Body of pancreas (tissue), 4 donors: ENCODE data around the gene NRF1. TPM values are rescaled to one million over a fixed set of nuclear protein-coding genes. Genes with fewer than 3 reads are reported as not detected.
A peak's percentile ranks its signal among the peaks of the same experiment; 100 is the strongest.
"Not testable (repeated sequence)": the region's sequence is repeated elsewhere in the genome, so short reads cannot be mapped to it uniquely, and the experiment has no call there.

Experiments
- ATAC-seq: fragments of 150-250 bp; one replicate; pipeline ENCODE4 v1.9.1; 2016
- DNase-seq, 4 donors: peaks; one replicate each; pipeline ENCODE4 v3.0.0-alpha.2; 2019
- H3K27ac ChIP-seq, 4 donors: fragments of 200-600 bp; sonication (generic); 1 replicate in 3 of 4; 2 replicates in 1 of 4; pipeline versions ENCODE4 v1.5.1 to v1.6.1; 2016 to 2019; ENCODE audit warnings: mild to moderate bottlenecking in 1 of 4, mixed read lengths in 1 of 4, moderate library complexity in 1 of 4
- H3K27me3 ChIP-seq, 2 donors: fragments of 200-600 bp; sonication (generic); one replicate each; pipeline ENCODE4 v1.6.0; 2016; ENCODE audit warnings: mild to moderate bottlenecking in 1 of 2
- H3K36me3 ChIP-seq, 2 donors: fragments of 200-600 bp; sonication (generic); replicated peaks in 1 of 2; 2 replicates each; pipeline ENCODE4 v1.5.1; 2016; ENCODE audit warnings: low read depth in 2 of 2; ENCODE audit not compliant: insufficient read depth in 1 of 2
- H3K4me1 ChIP-seq: fragments of 200-600 bp; sonication (generic); one replicate; pipeline ENCODE4 v1.6.0; 2016
- H3K4me3 ChIP-seq, 2 donors: fragments of 200-600 bp; sonication (generic); 1 replicate in 1 of 2; 2 replicates in 1 of 2; pipeline ENCODE4 v1.5.1; 2016 to 2019
- H3K9me3 ChIP-seq, 3 donors: fragments of 200-600 bp; sonication (generic); 1 replicate in 2 of 3; 2 replicates in 1 of 3; pipeline ENCODE4 v1.5.1; 2016
- CTCF ChIP-seq, 7 experiments: fragments of 450-650 bp in 4 of 7; fragments of 200-600 bp in 3 of 7; sonication (generic) in 3 of 7; IDR thresholded peaks; one replicate each; pipeline ENCODE4 v1.5.1; 2016 to 2019; ENCODE audit warnings: antibody characterized with exemption in 7 of 7
- POLR2A ChIP-seq, 3 donors: fragments of 450-650 bp; IDR thresholded peaks; one replicate each; pipeline ENCODE4 v1.6.1; 2016; ENCODE audit warnings: antibody characterized with exemption in 3 of 3, mild to moderate bottlenecking in 2 of 3
- WGBS, 2 donors: methylation state at CpG; one replicate each; pipeline ENCODE4 v1.1.5; 2017; 5-methylcytosine and 5-hydroxymethylcytosine counted together
- intact Hi-C: fragments of 100-400 bp; cut with DNase I; formaldehyde crosslinking; loops from one replicate; pipeline ENCODE4 v1.15.1; 2023
- total RNA-seq, 2 donors: library from RNA; depleted of rRNA; stranded (reverse); fragments of >200 nt; gene quantifications; one replicate each; pipeline ENCODE4 v1.1.0, GENCODE V29; 2016

NRF1 gene
- 10 to 100 TPM; 10.1 to 11.9 TPM for total RNA-seq

- Histone ChIP-seq H3K4me3 (peak within 1 kb of the TSS; percentile 49 to 57), H3K36me3 (no peaks in the 10 kb centered on the region), H3K27me3 (no peaks in the 10 kb centered on the region), H3K4me1 (peaks cover 31% of the 10 kb centered on the region), H3K27ac (peak within 1 kb of the TSS; percentile 72 to 92 (median 85)), H3K9me3 (no peaks in the 10 kb centered on the region)
- ATAC-seq (peak; percentile 94), DNase-seq (peak; percentile 91 to 93 (median 92))
- peak in 6 of 7 experiments; percentile 16 to 64 (median 28) for TF ChIP-seq CTCF (IDR thresholded peaks at IDR 0.05)
- peak; percentile 64 to 80 (median 74) for TF ChIP-seq POLR2A (IDR thresholded peaks at IDR 0.05)
- intact Hi-C loops: no loop called here
- 0 to 1% methylated on average over 7 to 38 of the region's 98 CpGs for WGBS, 2 donors
These were observed at the start of gene NRF1 for GRCh38 chr7:129611246-129612111. Gene NRF1 (plus strand): TSS chr7:129611720. CDS start chr7:129657352, 45,632 bp downstream.

DNA sequence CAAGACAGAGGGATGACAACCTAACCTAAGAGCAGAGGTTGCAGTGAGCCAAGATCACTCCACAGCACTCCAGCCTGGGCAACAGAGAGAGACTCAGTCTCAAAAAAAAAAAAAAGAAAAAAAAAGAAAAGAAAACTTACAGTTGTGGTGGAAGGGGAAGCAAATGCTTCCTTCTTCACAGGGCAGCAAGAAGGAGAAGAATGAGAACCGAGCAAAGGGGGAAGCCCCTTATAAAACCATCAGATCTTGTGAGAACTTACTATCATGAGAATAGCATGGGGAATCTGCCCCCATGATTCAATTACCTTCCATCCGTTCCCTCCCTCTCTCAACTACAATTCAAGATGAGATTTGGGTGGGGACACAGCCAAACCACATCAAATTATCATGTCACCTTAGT is 45.2 kb upstream of the NRF1 start:
- ATAC-seq, intact Hi-C loops, H3K27me3 ChIP-seq, H3K4me1 ChIP-seq, H3K27ac ChIP-seq, H3K36me3 ChIP-seq, H3K4me3 ChIP-seq, H3K9me3 ChIP-seq: not testable (repeated sequence)
- DNase-seq: peak in 1 of 4 donors; percentile 5
- 37 to 47% methylated on average over 2 of the region's 2 CpGs for WGBS, 2 donors

DNA sequence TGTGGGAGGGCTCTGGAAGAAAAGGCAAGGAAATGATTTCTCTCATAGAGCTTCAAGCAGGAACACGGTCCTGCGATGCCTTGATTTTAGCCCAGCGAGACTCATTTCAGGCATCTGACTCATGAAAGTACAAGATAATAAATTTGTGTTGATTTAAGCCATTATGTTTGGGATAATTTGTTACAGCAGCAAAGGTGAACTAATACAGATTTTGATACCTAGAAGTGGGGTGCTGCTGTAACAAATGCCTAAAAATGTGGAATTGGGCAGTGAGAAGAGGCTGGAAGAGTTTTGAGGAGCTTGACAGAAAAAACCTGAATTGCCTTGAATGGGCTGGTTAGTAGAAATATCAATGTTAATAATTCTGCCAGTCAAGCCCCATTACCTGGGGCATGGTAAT is 44.1 kb upstream of the NRF1 start:
- DNase-seq: no peak
- H3K4me3 ChIP-seq: no peak overlapping the region
- no peaks in the 10 kb centered on the region for H3K9me3 ChIP-seq
- intact Hi-C loops: no loop called here
- H3K27me3 ChIP-seq: no peaks in the 10 kb centered on the region
- H3K36me3 ChIP-seq: no peaks in the 10 kb centered on the region
- 90 to 96% methylated on average over 3 of the region's 3 CpGs for WGBS, 2 donors
- TF ChIP-seq POLR2A (IDR thresholded peaks at IDR 0.05): no peak
- TF ChIP-seq CTCF (IDR thresholded peaks at IDR 0.05): no peak
- H3K27ac ChIP-seq: no peak overlapping the region
- no peak for ATAC-seq
- no peaks in the 10 kb centered on the region for H3K4me1 ChIP-seq

GRCh38 chr7:129568240-129568639 is 43.3 kb upstream of the NRF1 start:
- DNase-seq (no peak), ATAC-seq (no peak)
- Histone ChIP-seq H3K9me3 (no peaks in the 10 kb centered on the region), H3K27me3 (no peaks in the 10 kb centered on the region), H3K4me1 (no peaks in the 10 kb centered on the region), H3K36me3 (no peaks in the 10 kb centered on the region), H3K27ac (no peak overlapping the region), H3K4me3 (no peak overlapping the region)
- no peak for TF ChIP-seq POLR2A (IDR thresholded peaks at IDR 0.05)
- TF ChIP-seq CTCF (IDR thresholded peaks at IDR 0.05): no peak
- intact Hi-C loops: no loop called here
- 68 to 100% methylated on average over 1 of the region's 1 CpG for WGBS, 2 donors

DNA sequence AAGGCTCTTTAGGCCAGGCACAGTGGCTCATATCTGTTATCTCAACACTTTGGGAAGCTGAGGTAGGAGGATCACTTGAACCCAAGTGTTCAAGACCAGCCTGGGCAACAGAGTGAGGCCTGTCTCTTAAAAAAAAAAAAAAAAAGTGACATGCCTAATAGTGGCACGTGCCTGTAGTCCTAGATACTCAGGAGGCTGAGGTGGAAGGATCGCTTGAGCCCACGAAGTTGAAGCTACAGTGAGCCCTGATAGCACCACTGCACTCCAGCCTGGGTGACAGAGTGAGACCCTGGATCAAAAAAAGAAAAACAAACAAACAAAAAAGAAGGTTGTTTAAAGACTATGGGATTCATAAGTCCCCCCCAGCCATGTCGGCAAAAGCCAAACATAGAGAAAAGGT is 42.2 kb upstream of the NRF1 start:
- no peaks in the 10 kb centered on the region for H3K9me3 ChIP-seq
- H3K36me3 ChIP-seq: no peaks in the 10 kb centered on the region
- WGBS, 2 donors: 63 to 69% methylated on average over 4 of the region's 4 CpGs
- DNase-seq: no peak
- intact Hi-C loops: no loop called here
- H3K4me3 ChIP-seq: no peak overlapping the region
- TF ChIP-seq POLR2A (IDR thresholded peaks at IDR 0.05) (no peak), CTCF (IDR thresholded peaks at IDR 0.05) (no peak)
- no peaks in the 10 kb centered on the region for H3K27me3 ChIP-seq
- no peak for ATAC-seq
- no peaks in the 10 kb centered on the region for H3K4me1 ChIP-seq
- H3K27ac ChIP-seq: no peak overlapping the region
